OCI-LY3 (cell line): ENCODE data around the gene APOB.
"Not testable (repeated sequence)": the region's sequence is repeated elsewhere in the genome, so short reads cannot be mapped to it uniquely, and the experiment has no call there.

Source experiments
- H2AFZ ChIP-seq: fragments of 200-600, 300-600 bp; shearing (Covaris generic); 2 replicates; pipeline ENCODE4 v1.6.0; 2014; ENCODE audit warnings: antibody characterized with exemption, low read depth, low read length
- H3K27ac ChIP-seq: fragments of 200-600, 300-600 bp; sonication (generic); 2 replicates; pipeline ENCODE4 v1.5.1; 2014; ENCODE audit warnings: mild to moderate bottlenecking, low read length, moderate library complexity, mixed read lengths
- H3K27me3 ChIP-seq: fragments of 200-600, 300-600 bp; sonication (generic); 2 replicates; pipeline ENCODE4 v1.6.1; 2014; ENCODE audit warnings: low read depth, low read length, mixed read lengths
- H3K36me3 ChIP-seq: fragments of 200-600, 300-600 bp; sonication (generic); replicated peaks from 2 replicates; pipeline ENCODE3; 2014; ENCODE audit warnings: low read depth, low read length, mixed read lengths
- H3K4me1 ChIP-seq: fragments of 300-600, 200-600 bp; sonication (generic); 2 replicates; pipeline ENCODE4 v1.6.1; 2014; ENCODE audit warnings: low read length, mixed read lengths
- H3K4me2 ChIP-seq: fragments of 200-600, 300-600 bp; sonication (generic); 2 replicates; pipeline ENCODE4 v1.6.1; 2014; ENCODE audit warnings: low read length, mixed read lengths
- H3K4me3 ChIP-seq: fragments of 300-600, 200-600 bp; sonication (generic); 2 replicates; pipeline ENCODE4 v1.5.1; 2014; ENCODE audit warnings: antibody characterized with exemption, mild to moderate bottlenecking, low read length, moderate library complexity
- H3K79me2 ChIP-seq: fragments of 300-600, 200-600 bp; shearing (Covaris generic); 2 replicates; pipeline ENCODE4 v1.6.1; 2014; ENCODE audit warnings: mild to moderate bottlenecking, low read length, mixed read lengths
- H3K9ac ChIP-seq: fragments of 300-600, 200-600 bp; shearing (Covaris generic); 2 replicates; pipeline ENCODE4 v1.6.0; 2014; ENCODE audit warnings: mild to moderate bottlenecking, low read length, moderate library complexity
- H3K9me3 ChIP-seq: fragments of 200-600, 300-600 bp; shearing (Covaris generic); 2 replicates; pipeline ENCODE4 v1.6.1; 2014; ENCODE audit warnings: low read length, mixed read lengths; ENCODE audit not compliant: insufficient read depth
- H4K20me1 ChIP-seq: fragments of 200-600, 300-600 bp; sonication (generic); 2 replicates; pipeline ENCODE4 v1.6.1; 2016; ENCODE audit warnings: low read length, mixed read lengths; ENCODE audit not compliant: insufficient read depth
- CTCF ChIP-seq: fragments of 200-600, 300-600 bp; sonication (generic); IDR thresholded peaks from 2 replicates; pipeline ENCODE4 v1.5.1; 2014; ENCODE audit warnings: antibody characterized with exemption, low read length, low read depth
- EZH2phosphoT487 ChIP-seq: fragments of 200-600 bp; shearing (Covaris generic); IDR thresholded peaks from 2 replicates; pipeline ENCODE4 v1.6.1; 2018; ENCODE audit warnings: antibody characterized with exemption, mixed run types, low read depth

APOB gene

GRCh38 chr2:21029519-21029918, 14.4 kb downstream of the APOB start:
- H3K27me3 ChIP-seq, result peaks cover 10% of the 10 kb centered on the region
- H3K9me3 ChIP-seq, result no peaks in the 10 kb centered on the region
- H3K9ac ChIP-seq, result no peak overlapping the region
- H3K79me2 ChIP-seq, result no peaks in the 10 kb centered on the region
- TF ChIP-seq CTCF (no peak), EZH2phosphoT487 (no peak)
- no peak overlapping the region for H3K4me3 ChIP-seq
- H3K27ac ChIP-seq, result no peak overlapping the region
- no peaks in the 10 kb centered on the region for H4K20me1 ChIP-seq
- H3K36me3 ChIP-seq, result no peaks in the 10 kb centered on the region
- H3K4me2 ChIP-seq, result no peak overlapping the region
- no peaks in the 10 kb centered on the region for H3K4me1 ChIP-seq
- H2AFZ ChIP-seq, result no peak overlapping the region

GRCh38 chr2:21028951-21029350, 14.9 kb downstream of the APOB start:
- not testable (repeated sequence) for H3K79me2 ChIP-seq, H3K27ac ChIP-seq, H3K9ac ChIP-seq, H4K20me1 ChIP-seq, H3K36me3 ChIP-seq, H3K27me3 ChIP-seq, H3K4me1 ChIP-seq, H3K4me3 ChIP-seq, H3K4me2 ChIP-seq, H2AFZ ChIP-seq, H3K9me3 ChIP-seq

GRCh38 chr2:21028021-21028947, 15.6 kb downstream of the APOB start:
- no peak overlapping the region for H2AFZ ChIP-seq
- TF ChIP-seq EZH2phosphoT487 (no peak), CTCF (no peak)
- H3K4me3 ChIP-seq, result no peak overlapping the region
- H3K36me3 ChIP-seq, result no peaks in the 10 kb centered on the region
- H3K79me2 ChIP-seq, result no peaks in the 10 kb centered on the region
- H3K27ac ChIP-seq, result no peak overlapping the region
- H3K27me3 ChIP-seq, result peaks cover 12% of the 10 kb centered on the region
- H3K4me2 ChIP-seq, result no peak overlapping the region
- H3K4me1 ChIP-seq, result no peaks in the 10 kb centered on the region
- H4K20me1 ChIP-seq, result no peaks in the 10 kb centered on the region
- H3K9me3 ChIP-seq, result no peaks in the 10 kb centered on the region
- no peak overlapping the region for H3K9ac ChIP-seq

GRCh38 chr2:21026479-21027282, 17.2 kb downstream of the APOB start:
- TF ChIP-seq EZH2phosphoT487, result no peak
- TF ChIP-seq CTCF, result no peak
- H2AFZ ChIP-seq, result no peak overlapping the region
- H3K9me3 ChIP-seq, result no peaks in the 10 kb centered on the region

More at GRCh38 chr2:21026479-21027282, 17.2 kb downstream of the APOB start:
- Histone ChIP-seq H4K20me1 (no peaks in the 10 kb centered on the region), H3K79me2 (no peaks in the 10 kb centered on the region), H3K4me2 (no peak overlapping the region), H3K36me3 (no peaks in the 10 kb centered on the region), H3K9ac (no peak overlapping the region), H3K4me3 (no peak overlapping the region), H3K27ac (no peak overlapping the region), H3K27me3 (peaks cover 25% of the 10 kb centered on the region), H3K4me1 (no peaks in the 10 kb centered on the region)
